ENCODE results near the gene SLC19A3. TPM values are rescaled to one million over a fixed set of nuclear protein-coding genes. Genes with fewer than 3 reads are reported as not detected.

Gene SLC19A3
- total RNA-seq, result 1 to 10 TPM in 1 of 4 donors, under 1 TPM in 3; 0.42 to 1.1 (median 0.56) TPM

DNA sequence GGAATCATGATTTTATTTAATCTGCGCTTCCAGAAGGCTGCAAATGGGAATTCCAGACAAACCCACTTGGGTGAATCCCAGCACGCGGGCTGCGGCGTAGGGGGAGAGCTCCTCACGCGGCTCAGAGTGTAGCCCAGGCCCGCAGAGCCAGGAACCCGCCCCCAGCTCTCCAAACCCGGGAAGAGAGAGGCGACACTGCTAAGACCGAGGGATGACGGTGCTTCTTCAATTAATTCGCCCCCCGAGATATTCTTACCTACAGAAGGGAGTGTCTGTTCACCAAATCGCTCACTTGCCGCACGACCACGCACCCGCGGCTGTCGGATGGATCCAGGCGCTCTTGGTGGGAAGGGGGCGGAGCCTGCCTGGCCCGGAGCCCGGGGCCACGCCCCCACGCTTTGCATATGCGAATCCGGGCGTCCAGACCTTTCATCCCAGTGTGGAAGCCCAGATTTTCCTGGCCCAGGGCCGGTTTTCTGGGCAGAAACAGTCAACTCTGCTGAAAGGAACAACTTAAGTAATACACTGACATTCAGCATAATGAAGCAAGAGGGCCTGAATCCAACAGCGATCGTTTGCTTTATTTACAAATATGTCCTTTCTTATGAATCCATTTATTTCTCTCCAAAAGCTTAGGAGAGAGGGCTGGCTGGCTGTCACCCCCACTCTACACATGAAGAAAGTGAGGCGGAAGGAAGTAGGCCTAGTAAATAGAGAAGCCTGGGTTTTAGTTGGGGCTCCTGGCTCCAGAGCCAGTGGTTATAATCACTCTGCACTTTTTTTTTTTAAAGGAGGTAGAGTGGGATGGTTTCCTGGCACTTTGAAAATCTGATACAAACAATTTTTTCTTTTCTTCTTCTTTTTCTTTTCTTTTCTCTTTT, at the start of gene SLC19A3:
TSS of gene SLC19A3 (minus strand) at position 342 of the 881 bp plus-strand sequence. CDS start 15,710 bp downstream, outside the sequence.
- no peaks in the 10 kb centered on the region for H3K36me3 ChIP-seq
- H3K27ac ChIP-seq, result peak within 1 kb of the TSS; percentile 14 to 79 (median 66)
- peaks cover 0 to 5% (median 0%) of the 10 kb centered on the region in 4 donors for H3K27me3 ChIP-seq
- DNase-seq, result no peak
- H3K4me1 ChIP-seq, result peaks cover 8 to 20% (median 12%) of the 10 kb centered on the region in 3 donors
- H3K4me3 ChIP-seq, result peak within 1 kb of the TSS; percentile 16 to 64 (median 42)
- no peaks in the 10 kb centered on the region for H3K9me3 ChIP-seq
- 6 to 15% methylated on average over 4 to 33 of the region's 35 CpGs for WGBS, 2 donors
- no peak for TF ChIP-seq POLR2A (IDR thresholded peaks at IDR 0.05)
- TF ChIP-seq, protein P1, sequence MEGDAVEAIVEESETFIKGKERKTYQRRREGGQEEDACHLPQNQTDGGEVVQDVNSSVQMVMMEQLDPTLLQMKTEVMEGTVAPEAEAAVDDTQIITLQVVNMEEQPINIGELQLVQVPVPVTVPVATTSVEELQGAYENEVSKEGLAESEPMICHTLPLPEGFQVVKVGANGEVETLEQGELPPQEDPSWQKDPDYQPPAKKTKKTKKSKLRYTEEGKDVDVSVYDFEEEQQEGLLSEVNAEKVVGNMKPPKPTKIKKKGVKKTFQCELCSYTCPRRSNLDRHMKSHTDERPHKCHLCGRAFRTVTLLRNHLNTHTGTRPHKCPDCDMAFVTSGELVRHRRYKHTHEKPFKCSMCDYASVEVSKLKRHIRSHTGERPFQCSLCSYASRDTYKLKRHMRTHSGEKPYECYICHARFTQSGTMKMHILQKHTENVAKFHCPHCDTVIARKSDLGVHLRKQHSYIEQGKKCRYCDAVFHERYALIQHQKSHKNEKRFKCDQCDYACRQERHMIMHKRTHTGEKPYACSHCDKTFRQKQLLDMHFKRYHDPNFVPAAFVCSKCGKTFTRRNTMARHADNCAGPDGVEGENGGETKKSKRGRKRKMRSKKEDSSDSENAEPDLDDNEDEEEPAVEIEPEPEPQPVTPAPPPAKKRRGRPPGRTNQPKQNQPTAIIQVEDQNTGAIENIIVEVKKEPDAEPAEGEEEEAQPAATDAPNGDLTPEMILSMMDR (IDR thresholded peaks at IDR 0.05), result no peak
- intact Hi-C loops (cut with DNase I), result no loop called here

DNA sequence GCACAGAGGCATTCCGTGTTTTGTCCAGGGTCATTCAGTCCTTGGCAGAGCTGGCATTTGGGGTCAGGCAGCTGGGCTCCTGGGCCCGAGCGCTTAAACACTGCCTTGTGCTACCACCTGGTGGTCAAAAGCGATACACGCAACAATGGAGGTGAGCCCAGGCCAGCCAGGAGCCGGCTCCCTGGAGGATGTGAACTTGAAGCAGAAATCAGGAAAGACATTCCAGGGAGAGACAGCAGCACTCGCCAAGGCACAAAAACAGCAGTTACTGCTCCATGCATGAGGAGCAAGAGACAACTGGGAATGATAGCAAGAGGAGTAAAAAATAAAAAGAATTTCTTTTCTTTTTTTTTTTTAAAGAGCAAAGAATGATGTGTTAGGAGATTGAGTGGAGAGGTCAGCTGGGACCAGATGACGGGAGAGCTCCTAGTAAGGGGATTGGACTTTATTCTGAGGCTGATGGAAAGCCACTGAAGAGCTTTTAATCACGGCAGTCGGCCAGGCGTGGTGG, 48.6 kb upstream of the SLC19A3 start:
- H3K36me3 ChIP-seq, result no peaks in the 10 kb centered on the region
- H3K4me1 ChIP-seq, result peaks cover 0 to 9% (median 4%) of the 10 kb centered on the region in 3 donors
- H3K27me3 ChIP-seq, result no peaks in the 10 kb centered on the region
- intact Hi-C loops (cut with DNase I), result loop anchor here (5.0 to 10.0 kb wide), 3 partner anchors 98 to 362 kb away; no protein-coding TSS in a partner anchor
- DNase-seq, result no peak
- TF ChIP-seq, protein P1 (IDR thresholded peaks at IDR 0.05), result peak; percentile 73 to 91 (median 84)
- no peak for TF ChIP-seq POLR2A (IDR thresholded peaks at IDR 0.05)
- WGBS, 2 donors, result 28 to 29% methylated on average over 11 of the region's 11 CpGs
- no peaks in the 10 kb centered on the region for H3K9me3 ChIP-seq
- H3K4me3 ChIP-seq, result no peak overlapping the region
- no peak overlapping the region for H3K27ac ChIP-seq

DNA sequence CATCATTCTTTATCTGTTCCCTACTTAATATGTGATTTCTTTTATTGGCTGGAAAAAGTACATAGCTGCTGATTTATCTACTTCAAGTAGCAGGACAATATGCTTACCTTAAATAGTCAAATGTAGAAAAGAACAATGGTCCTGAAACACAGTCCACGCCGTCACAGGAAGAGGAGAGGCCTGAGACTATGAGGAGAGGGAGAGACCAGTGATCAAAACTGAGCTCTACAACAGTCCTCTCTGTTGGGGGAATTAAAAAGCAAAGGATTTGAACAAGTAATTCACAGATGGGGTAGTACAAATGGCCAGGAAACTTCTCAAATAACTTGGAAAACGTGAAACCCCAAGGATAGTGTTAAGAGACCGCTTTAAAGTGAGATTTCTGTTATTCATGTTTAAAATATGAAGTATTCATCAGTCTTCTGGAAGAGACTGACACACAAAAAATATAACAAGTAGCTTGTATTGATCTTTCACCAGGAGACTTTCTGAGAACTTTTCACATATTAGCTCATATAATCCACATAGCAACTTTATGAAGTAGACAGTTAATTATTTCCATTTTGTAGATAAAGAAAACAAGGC, 48.1 kb upstream of the SLC19A3 start:
- H3K4me3 ChIP-seq, result no peak overlapping the region
- 66 to 67% methylated on average over 4 of the region's 4 CpGs for WGBS, 2 donors
- intact Hi-C loops (cut with DNase I), result loop anchor here (5.0 to 10.0 kb wide), 3 partner anchors 99 to 361 kb away; no protein-coding TSS in a partner anchor

DNA sequence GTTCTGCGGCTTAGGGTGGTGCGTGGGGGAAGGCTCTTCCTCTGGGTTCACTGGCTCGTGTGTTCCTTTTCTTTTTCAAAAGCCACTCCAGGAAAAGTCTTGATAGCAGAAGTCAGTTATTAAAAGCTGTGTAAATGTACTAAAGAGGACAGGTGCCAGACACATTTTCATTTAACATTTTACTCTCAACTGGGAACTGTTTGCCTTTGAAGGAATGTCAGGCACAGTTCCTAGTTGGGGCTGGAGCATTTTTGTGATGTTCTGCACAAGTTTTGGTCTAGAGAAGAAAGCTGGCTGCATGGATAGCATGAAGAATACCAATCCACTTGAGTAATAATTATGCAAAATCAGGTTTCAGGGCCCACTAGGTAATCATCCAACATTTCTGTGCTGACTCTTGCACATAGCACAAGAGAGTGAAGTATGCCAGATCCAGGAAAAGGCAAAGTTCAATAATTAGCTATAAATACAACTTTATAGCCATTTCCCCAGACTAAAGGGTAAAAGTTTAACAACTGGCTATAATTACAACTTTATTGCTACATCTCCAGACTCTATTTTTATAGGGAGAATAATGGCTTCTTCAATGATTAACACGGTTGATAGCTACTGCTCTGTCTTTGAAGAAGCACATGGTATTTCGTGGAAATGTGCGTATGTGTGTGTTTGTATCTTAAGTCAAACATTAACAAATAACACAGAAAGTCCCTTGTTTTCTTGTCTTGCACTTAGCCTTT, 44.1 kb upstream of the SLC19A3 start:
- no peak for DNase-seq
- Histone ChIP-seq H3K9me3 (no peaks in the 10 kb centered on the region), H3K36me3 (no peaks in the 10 kb centered on the region), H3K4me3 (no peak overlapping the region), H3K27ac (no peak overlapping the region), H3K4me1 (peaks cover 0 to 23% (median 4%) of the 10 kb centered on the region in 3 donors), H3K27me3 (no peaks in the 10 kb centered on the region)
- TF ChIP-seq, protein P1 (IDR thresholded peaks at IDR 0.05), result no peak
- TF ChIP-seq POLR2A (IDR thresholded peaks at IDR 0.05), result no peak
- 76 to 87% methylated on average over 6 of the region's 6 CpGs for WGBS, 2 donors
- intact Hi-C loops (cut with DNase I), result loop anchor here (10.0 kb wide), 2 partner anchors 103 to 357 kb away; no protein-coding TSS in a partner anchor

More for the DNA sequence above, 48.1 kb upstream of the SLC19A3 start:
- H3K9me3 ChIP-seq, result no peaks in the 10 kb centered on the region
- DNase-seq, result no peak
- no peak overlapping the region for H3K27ac ChIP-seq
- no peak for TF ChIP-seq POLR2A (IDR thresholded peaks at IDR 0.05)
- TF ChIP-seq, protein P1 (IDR thresholded peaks at IDR 0.05), result no peak
- no peaks in the 10 kb centered on the region for H3K36me3 ChIP-seq
- H3K4me1 ChIP-seq, result peaks cover 0 to 9% (median 4%) of the 10 kb centered on the region in 3 donors
- H3K27me3 ChIP-seq, result no peaks in the 10 kb centered on the region
